Measurements from ENCODE around the gene AKR1B1. TPM values are rescaled to one million over a fixed set of nuclear protein-coding genes. Genes with fewer than 3 reads are reported as not detected.

Gene AKR1B1
- total RNA-seq, 1 donor from 2014 or later: 134 TPM

GRCh38 chr7:134480202-134480601 is 21.3 kb upstream of the AKR1B1 start:
- no peak overlapping the region for H3K4me3 ChIP-seq (ENCODE audit: low read depth, low read length)
- no peak for DNase-seq (ENCODE audit: low read depth)
- no peak for TF ChIP-seq CTCF (conservative IDR thresholded peaks at IDR 0.05; ENCODE audit: low read depth, low read length)

GRCh38 chr7:134478707-134479106 is 19.8 kb upstream of the AKR1B1 start:
- DNase-seq (ENCODE audit: low read depth): no peak
- TF ChIP-seq CTCF (conservative IDR thresholded peaks at IDR 0.05; ENCODE audit: low read depth, low read length): peak; percentile 52

GRCh38 chr7:134477954-134478353 is 19.1 kb upstream of the AKR1B1 start:
- no peak for DNase-seq (ENCODE audit: low read depth)
- no peak overlapping the region for H3K4me3 ChIP-seq (ENCODE audit: low read depth, low read length)
- TF ChIP-seq CTCF (conservative IDR thresholded peaks at IDR 0.05; ENCODE audit: low read depth, low read length): no peak

More at GRCh38 chr7:134478707-134479106, 19.8 kb upstream of the AKR1B1 start:
- H3K4me3 ChIP-seq (ENCODE audit: low read depth, low read length): no peak overlapping the region

- no peak for DNase-seq (ENCODE audit: low read depth)
- H3K4me3 ChIP-seq (ENCODE audit: low read depth, low read length): no peak overlapping the region
- TF ChIP-seq CTCF (conservative IDR thresholded peaks at IDR 0.05; ENCODE audit: low read depth, low read length): no peak
These were observed 17.1 kb upstream of the AKR1B1 start for GRCh38 chr7:134476044-134476443.

- no peak for TF ChIP-seq CTCF (conservative IDR thresholded peaks at IDR 0.05; ENCODE audit: low read depth, low read length)
- DNase-seq (ENCODE audit: low read depth): no peak
- H3K4me3 ChIP-seq (ENCODE audit: low read depth, low read length): no peak overlapping the region
These were observed 15.9 kb upstream of the AKR1B1 start for GRCh38 chr7:134474828-134475227.

- H3K4me3 ChIP-seq (ENCODE audit: low read depth, low read length): no peak overlapping the region
- DNase-seq (ENCODE audit: low read depth): no peak
- TF ChIP-seq CTCF (conservative IDR thresholded peaks at IDR 0.05; ENCODE audit: low read depth, low read length): no peak
These were observed 15.0 kb upstream of the AKR1B1 start for GRCh38 chr7:134473861-134474291.

GRCh38 chr7:134472572-134473244 is 13.8 kb upstream of the AKR1B1 start:
- no peak for TF ChIP-seq CTCF (conservative IDR thresholded peaks at IDR 0.05; ENCODE audit: low read depth, low read length)
- no peak overlapping the region for H3K4me3 ChIP-seq (ENCODE audit: low read depth, low read length)
- no peak for DNase-seq (ENCODE audit: low read depth)

Data from epithelial cell of proximal tubule (primary cell).